Cardiac muscle cell (in vitro differentiated cells and primary cell): ENCODE results near the gene HSFX3. TPM values are rescaled to one million over a fixed set of nuclear protein-coding genes. Genes with fewer than 3 reads are reported as not detected.
"Not testable (repeated sequence)": the region's sequence is repeated elsewhere in the genome, so short reads cannot be mapped to it uniquely, and the experiment has no call there.

Experiments
- DNase-seq, 2 donors: peaks; one replicate each; pipeline versions ENCODE4 v3.0.0 to v3.0.0-alpha.2; 2010 to 2017; ENCODE audit warnings: low read depth in 1 of 2, low spot score in 1 of 2
- H3K27ac ChIP-seq: fragments of 200-600 bp; sonication (generic); 2 replicates; pipeline ENCODE4 v1.5.1; 2016
- H3K27me3 ChIP-seq: fragments of 200-600 bp; sonication (generic); 2 replicates; pipeline ENCODE4 v1.6.0; 2016; ENCODE audit warnings: control low read depth
- H3K36me3 ChIP-seq: fragments of 200-600 bp; sonication (generic); 2 replicates; pipeline ENCODE4 v1.5.1; 2016; ENCODE audit warnings: control low read depth
- H3K4me1 ChIP-seq: fragments of 200-600 bp; sonication (generic); 2 replicates; pipeline ENCODE4 v1.8.1; 2017; ENCODE audit warnings: low read depth, mild to moderate bottlenecking, mixed run types
- H3K4me3 ChIP-seq: fragments of 200-600 bp; sonication (generic); 2 replicates; pipeline ENCODE4 v1.5.1; 2016; ENCODE audit warnings: mild to moderate bottlenecking
- H3K9me3 ChIP-seq: fragments of 200-600 bp; sonication (generic); 2 replicates; pipeline ENCODE4 v1.5.1; 2017; ENCODE audit warnings: low read depth, mild to moderate bottlenecking, control low read depth
- CTCF ChIP-seq: IDR thresholded peaks from 2 replicates; pipeline ENCODE4 v1.5.1; 2012; ENCODE audit warnings: low read depth, mild to moderate bottlenecking, low read length
- polyA plus RNA-seq: library from polyadenylated mRNA; unstranded; fragments of >200 nt; fragmentation: Nextera tagmentation; extraction: Ambion mirVana; gene quantifications from 2 replicates; pipeline ENCODE4 v1.2.1, GENCODE V29; 2016
- total RNA-seq: library from RNA; depleted of rRNA; stranded (reverse); fragments of >200 nt; gene quantifications from 2 replicates; pipeline ENCODE4 v1.2.3, GENCODE V29; 2016

Gene HSFX3
- total and polyA plus RNA-seq, 2 experiments from 2014 or later, result not detected

- H3K27ac ChIP-seq, result no peak overlapping the region
- H3K36me3 ChIP-seq, result no peaks in the 10 kb centered on the region
- H3K4me3 ChIP-seq, result no peak overlapping the region
- H3K27me3 ChIP-seq, result no peaks in the 10 kb centered on the region
- H3K4me1 ChIP-seq, result no peaks in the 10 kb centered on the region
- H3K9me3 ChIP-seq, result no peaks in the 10 kb centered on the region
- DNase-seq, result peak in 1 of 2 donors; percentile 63
- TF ChIP-seq CTCF, result no peak
These were observed 20.9 kb upstream of the HSFX3 start for GRCh38 chrX:149570668-149571067.

DNA sequence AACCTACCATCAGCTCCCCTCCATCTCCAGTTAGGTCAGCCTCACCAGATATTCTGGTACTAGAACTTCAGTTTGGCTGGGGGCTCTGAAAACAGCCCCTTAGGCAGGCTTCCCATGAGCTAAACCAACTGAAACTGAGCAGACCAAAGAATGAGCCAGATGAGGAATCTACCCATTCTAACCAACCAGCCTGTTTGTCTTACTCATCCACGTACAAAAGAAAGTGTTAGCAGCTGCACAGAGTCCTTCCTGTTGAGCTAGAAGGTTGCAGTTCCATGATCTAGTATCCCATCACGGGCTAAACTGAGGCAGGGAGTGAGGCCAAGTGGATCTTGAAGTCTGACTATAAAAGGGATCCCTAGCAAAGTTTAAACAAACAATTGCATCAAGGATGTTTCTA, 20.0 kb upstream of the HSFX3 start:
- no peak for DNase-seq
- H3K27me3 ChIP-seq, result no peaks in the 10 kb centered on the region

DNA sequence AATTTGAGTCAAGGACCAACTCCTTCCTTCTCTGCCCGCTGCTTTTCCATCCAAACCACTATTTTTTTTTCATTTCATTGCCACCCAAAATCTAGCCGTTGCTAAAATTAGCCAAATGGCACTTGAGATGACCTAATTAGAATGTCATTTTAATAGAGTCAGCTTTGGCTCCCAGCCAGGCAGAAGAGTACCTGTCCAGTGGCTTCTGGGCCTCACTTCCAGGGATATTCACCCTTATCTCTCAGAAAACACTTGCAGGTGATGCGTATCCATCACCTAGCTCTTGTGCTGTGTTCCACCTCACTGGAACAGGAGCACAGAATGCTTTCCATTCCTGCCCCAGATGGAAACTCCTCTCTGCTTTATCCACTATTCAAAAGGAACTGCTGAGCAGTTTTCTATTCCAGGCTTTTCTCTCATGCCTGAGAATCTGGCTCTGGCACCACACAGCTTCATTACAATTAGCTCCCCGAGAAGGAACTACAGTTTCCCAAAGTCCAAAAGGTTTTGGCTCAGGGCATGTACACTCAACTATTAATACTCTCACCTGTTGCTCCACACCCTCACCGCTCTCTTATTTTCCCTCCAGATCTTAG, 19.1 kb upstream of the HSFX3 start:
- no peaks in the 10 kb centered on the region for H3K9me3 ChIP-seq
- no peak overlapping the region for H3K4me3 ChIP-seq
- no peaks in the 10 kb centered on the region for H3K27me3 ChIP-seq
- TF ChIP-seq CTCF, result no peak
- no peak for DNase-seq
- no peaks in the 10 kb centered on the region for H3K36me3 ChIP-seq
- H3K27ac ChIP-seq, result no peak overlapping the region
- no peaks in the 10 kb centered on the region for H3K4me1 ChIP-seq

More for the DNA sequence above, 20.0 kb upstream of the HSFX3 start:
- H3K4me3 ChIP-seq, result no peak overlapping the region
- TF ChIP-seq CTCF, result no peak
- H3K4me1 ChIP-seq, result no peaks in the 10 kb centered on the region
- no peaks in the 10 kb centered on the region for H3K36me3 ChIP-seq
- no peaks in the 10 kb centered on the region for H3K9me3 ChIP-seq
- no peak overlapping the region for H3K27ac ChIP-seq

DNA sequence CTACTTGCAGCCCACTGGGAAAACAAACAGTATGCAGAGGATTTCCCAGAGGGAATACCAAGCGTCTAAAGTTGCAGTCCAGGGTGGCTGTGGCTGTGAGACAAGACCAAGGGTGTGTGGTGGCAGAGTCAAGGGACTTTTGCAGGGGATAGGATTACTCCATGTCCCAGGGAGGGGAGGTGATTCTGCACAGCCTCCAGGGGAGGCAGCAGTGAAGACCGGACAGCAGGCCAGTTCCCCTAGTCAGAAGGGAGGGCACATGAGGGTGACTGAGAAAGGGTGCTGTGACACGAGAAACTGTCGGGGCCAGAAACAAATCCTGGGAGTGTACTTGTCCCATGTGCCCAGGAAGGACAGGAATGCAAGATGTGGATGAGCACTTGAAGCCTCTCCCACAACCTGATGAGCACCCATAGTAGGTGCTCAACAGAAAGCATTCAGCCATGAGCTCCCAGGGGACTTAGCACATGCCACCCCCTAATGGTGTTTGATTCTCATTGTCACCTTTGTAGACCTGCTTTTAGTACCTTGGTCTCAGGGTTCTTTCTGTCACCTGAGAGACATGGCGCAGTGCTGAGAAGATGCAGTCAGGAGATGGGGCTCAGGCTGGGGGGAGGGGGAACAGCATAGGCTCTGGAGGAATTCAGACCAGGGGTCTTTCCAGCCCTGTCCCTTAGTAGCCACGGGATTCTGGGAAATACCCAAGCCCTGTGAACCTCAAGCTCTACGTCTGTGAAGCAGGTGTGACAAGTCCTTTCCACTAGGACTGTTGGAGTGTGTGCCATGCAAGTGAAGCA, 18.1 kb upstream of the HSFX3 start:
- H3K4me1 ChIP-seq, result no peaks in the 10 kb centered on the region
- no peak overlapping the region for H3K4me3 ChIP-seq
- H3K27me3 ChIP-seq, result no peaks in the 10 kb centered on the region
- TF ChIP-seq CTCF, result no peak
- no peak for DNase-seq
- H3K36me3 ChIP-seq, result no peaks in the 10 kb centered on the region
- no peak overlapping the region for H3K27ac ChIP-seq
- no peaks in the 10 kb centered on the region for H3K9me3 ChIP-seq

- TF ChIP-seq CTCF, result no peak
These were observed 13.6 kb upstream of the HSFX3 start for GRCh38 chrX:149563359-149563758.

DNA sequence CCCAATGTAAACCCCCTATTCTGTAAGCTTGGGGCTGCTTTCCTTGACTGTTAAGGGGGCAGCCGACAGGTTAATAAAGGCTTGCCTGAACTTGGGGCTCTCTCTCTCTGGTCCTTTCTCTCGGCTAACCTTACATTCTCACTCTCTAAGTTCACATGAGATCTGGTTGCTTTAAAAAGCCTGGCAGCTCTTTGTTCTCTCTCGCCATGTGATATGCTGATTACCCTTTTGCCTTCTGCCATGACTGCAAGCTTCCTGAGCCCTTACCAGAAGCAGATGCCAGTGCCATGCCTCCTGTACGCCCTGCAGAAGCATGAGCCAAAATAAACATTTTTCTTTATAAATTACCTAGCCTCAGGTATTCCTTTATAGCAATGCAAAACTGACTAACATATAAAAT, 5.5 kb upstream of the HSFX3 start:
- H3K27me3 ChIP-seq, H3K9me3 ChIP-seq, H3K27ac ChIP-seq, H3K36me3 ChIP-seq, DNase-seq, H3K4me1 ChIP-seq, H3K4me3 ChIP-seq: not testable (repeated sequence)

More at GRCh38 chrX:149563359-149563758, 13.6 kb upstream of the HSFX3 start:
- Histone ChIP-seq H3K27me3 (no peaks in the 10 kb centered on the region), H3K36me3 (no peaks in the 10 kb centered on the region), H3K9me3 (no peaks in the 10 kb centered on the region), H3K4me3 (no peak overlapping the region), H3K27ac (no peak overlapping the region), H3K4me1 (no peaks in the 10 kb centered on the region)
- DNase-seq, result no peak

- H3K27me3 ChIP-seq, H3K27ac ChIP-seq, H3K9me3 ChIP-seq, H3K4me3 ChIP-seq, H3K4me1 ChIP-seq, H3K36me3 ChIP-seq, DNase-seq: not testable (repeated sequence)
These were observed 2.2 kb upstream of the HSFX3 start for GRCh38 chrX:149551939-149552248.

- H3K4me3 ChIP-seq, H3K4me1 ChIP-seq, H3K27ac ChIP-seq, H3K36me3 ChIP-seq, DNase-seq, H3K9me3 ChIP-seq, H3K27me3 ChIP-seq: not testable (repeated sequence)
These were observed 1.7 kb upstream of the HSFX3 start for GRCh38 chrX:149551245-149551938.

DNA sequence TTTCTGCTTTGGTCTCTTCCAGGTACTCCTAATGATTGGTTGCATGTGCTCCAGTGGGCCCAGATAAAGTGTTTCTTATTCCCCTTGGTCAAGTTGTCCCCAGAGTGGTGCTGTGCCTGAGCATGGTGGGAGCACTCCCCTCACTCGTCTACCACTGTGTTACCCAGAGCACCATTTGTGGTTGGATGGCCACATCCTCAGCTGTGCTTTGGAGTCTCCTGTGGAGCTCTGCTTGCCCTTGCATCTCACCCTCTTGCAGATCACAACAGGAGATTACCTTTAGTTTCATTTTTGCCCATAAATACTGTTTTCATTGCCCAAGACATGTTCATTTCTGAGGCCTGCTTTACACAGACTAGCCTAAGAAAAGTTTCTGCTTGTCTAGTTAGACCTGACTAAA, 730 bp upstream of the HSFX3 start:
- not testable (repeated sequence) for H3K4me3 ChIP-seq, H3K36me3 ChIP-seq, H3K4me1 ChIP-seq, DNase-seq, H3K9me3 ChIP-seq, H3K27ac ChIP-seq, H3K27me3 ChIP-seq
